Measurements from ENCODE around the gene FAM53A. TPM values are rescaled to one million over a fixed set of nuclear protein-coding genes. Genes with fewer than 3 reads are reported as not detected.
"Not testable (repeated sequence)": the region's sequence is repeated elsewhere in the genome, so short reads cannot be mapped to it uniquely, and the experiment has no call there.

Gene FAM53A
- polyA plus RNA-seq, 4 donors = 1.2 to 3.6 (median 2.5) TPM

- no peak for DNase-seq (ENCODE audit: low read depth in 4 of 4, low spot score in 2 of 4)
These were observed 41.7 kb downstream of the FAM53A start for GRCh38 chr4:1642196-1642951.

- no peak for DNase-seq (ENCODE audit: low read depth in 4 of 4, low spot score in 2 of 4)
These were observed 42.4 kb downstream of the FAM53A start for GRCh38 chr4:1641671-1642070.

GRCh38 chr4:1640716-1641503 lies 43.2 kb downstream of the FAM53A start:
- DNase-seq (ENCODE audit: low read depth in 4 of 4, low spot score in 2 of 4) = not testable (repeated sequence)

GRCh38 chr4:1640190-1640589 lies 43.9 kb downstream of the FAM53A start:
- DNase-seq (ENCODE audit: low read depth in 4 of 4, low spot score in 2 of 4) = no peak

- DNase-seq (ENCODE audit: low read depth in 4 of 4, low spot score in 2 of 4) = no peak
These were observed 44.7 kb downstream of the FAM53A start for GRCh38 chr4:1639299-1639868.

GRCh38 chr4:1638873-1639272 lies 45.2 kb downstream of the FAM53A start:
- DNase-seq (ENCODE audit: low read depth in 4 of 4, low spot score in 2 of 4) = no peak

GRCh38 chr4:1638272-1638598 lies 45.9 kb downstream of the FAM53A start:
- no peak for DNase-seq (ENCODE audit: low read depth in 4 of 4, low spot score in 2 of 4)

GRCh38 chr4:1637580-1638271 lies 46.4 kb downstream of the FAM53A start:
- DNase-seq (ENCODE audit: low read depth in 4 of 4, low spot score in 2 of 4) = no peak

- DNase-seq (ENCODE audit: low read depth in 4 of 4, low spot score in 2 of 4) = no peak
These were observed 47.5 kb downstream of the FAM53A start for GRCh38 chr4:1636490-1637211.

- DNase-seq (ENCODE audit: low read depth in 4 of 4, low spot score in 2 of 4) = no peak
These were observed 48.6 kb downstream of the FAM53A start for GRCh38 chr4:1635464-1635863.

- DNase-seq (ENCODE audit: low read depth in 4 of 4, low spot score in 2 of 4) = no peak
These were observed 50.1 kb downstream of the FAM53A start for GRCh38 chr4:1633993-1634392.

GRCh38 chr4:1632109-1633104 lies 51.7 kb downstream of the FAM53A start:
- no peak for DNase-seq (ENCODE audit: low read depth in 4 of 4, low spot score in 2 of 4)

- DNase-seq (ENCODE audit: low read depth in 4 of 4, low spot score in 2 of 4) = no peak
These were observed 53.0 kb downstream of the FAM53A start for GRCh38 chr4:1631136-1631535.

- DNase-seq (ENCODE audit: low read depth in 4 of 4, low spot score in 2 of 4) = no peak
These were observed 53.8 kb downstream of the FAM53A start for GRCh38 chr4:1630266-1630665.

GRCh38 chr4:1629699-1630083 lies 54.4 kb downstream of the FAM53A start:
- DNase-seq (ENCODE audit: low read depth in 4 of 4, low spot score in 2 of 4) = no peak

GRCh38 chr4:1628892-1629698 lies 55.0 kb downstream of the FAM53A start:
- DNase-seq (ENCODE audit: low read depth in 4 of 4, low spot score in 2 of 4) = peak in 1 of 4 donors; percentile 25

- DNase-seq (ENCODE audit: low read depth in 4 of 4, low spot score in 2 of 4) = no peak
These were observed 56.4 kb downstream of the FAM53A start for GRCh38 chr4:1627417-1628313.

Measured in left renal cortex interstitium (tissue), 4 donors.